ENCODE data around the gene AKAP14. TPM values are rescaled to one million over a fixed set of nuclear protein-coding genes. Genes with fewer than 3 reads are reported as not detected.
"Not testable (repeated sequence)": the region's sequence is repeated elsewhere in the genome, so short reads cannot be mapped to it uniquely, and the experiment has no call there.

Gene AKAP14
- total RNA-seq, 1 donor from 2014 or later = 0.41 TPM

DNA sequence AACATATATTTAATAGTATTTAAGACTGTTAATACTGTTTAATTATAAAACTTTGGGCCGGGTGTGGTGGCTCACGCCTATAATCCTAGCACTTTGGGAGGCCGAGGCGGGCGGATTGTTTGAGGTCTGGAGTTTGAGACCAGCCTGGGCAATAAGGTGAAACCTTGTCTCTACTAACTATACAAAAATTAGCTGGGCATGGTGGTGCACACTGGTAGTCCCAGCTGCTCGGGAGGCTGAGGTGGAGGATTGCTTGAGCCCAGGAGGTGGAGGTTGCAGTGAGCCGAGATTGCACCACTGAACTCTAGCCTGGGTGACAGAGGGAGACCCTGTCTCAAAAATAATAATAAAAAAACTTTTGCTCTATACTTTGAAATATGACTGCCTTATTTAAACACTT lies 26.7 kb downstream of the AKAP14 start:
- DNase-seq = not testable (repeated sequence)

DNA sequence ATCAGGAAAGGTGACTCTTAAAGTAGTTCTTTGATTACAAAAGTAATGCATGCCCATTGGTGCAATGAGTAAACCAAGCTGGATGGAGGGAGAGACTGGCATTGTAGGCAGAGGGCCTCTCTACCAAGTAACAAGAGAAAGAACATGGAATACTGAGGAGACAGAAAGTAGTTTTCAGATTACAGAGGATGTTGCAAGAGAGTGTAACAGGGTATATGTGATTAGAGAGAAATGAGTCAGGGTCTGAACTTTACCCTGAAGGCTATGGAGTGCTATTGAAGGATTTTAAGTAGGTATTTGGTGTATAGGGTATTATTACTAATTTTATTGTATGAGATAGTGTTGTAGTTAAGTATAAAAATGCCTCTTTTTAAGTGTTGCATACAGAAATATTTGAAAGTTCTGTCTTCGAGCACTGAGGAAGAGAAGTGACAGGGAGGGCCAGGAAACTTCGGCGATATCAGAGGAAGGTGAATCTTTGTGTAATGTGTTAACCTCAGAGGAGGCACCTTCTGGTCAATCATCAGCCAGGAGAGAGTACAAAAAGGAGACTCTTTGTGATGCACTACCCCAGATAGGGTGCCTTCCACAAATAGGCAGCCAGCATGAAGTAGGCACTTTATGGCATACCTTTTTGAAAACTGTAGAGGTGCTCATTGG lies 39.7 kb downstream of the AKAP14 start:
- DNase-seq = no peak

DNA sequence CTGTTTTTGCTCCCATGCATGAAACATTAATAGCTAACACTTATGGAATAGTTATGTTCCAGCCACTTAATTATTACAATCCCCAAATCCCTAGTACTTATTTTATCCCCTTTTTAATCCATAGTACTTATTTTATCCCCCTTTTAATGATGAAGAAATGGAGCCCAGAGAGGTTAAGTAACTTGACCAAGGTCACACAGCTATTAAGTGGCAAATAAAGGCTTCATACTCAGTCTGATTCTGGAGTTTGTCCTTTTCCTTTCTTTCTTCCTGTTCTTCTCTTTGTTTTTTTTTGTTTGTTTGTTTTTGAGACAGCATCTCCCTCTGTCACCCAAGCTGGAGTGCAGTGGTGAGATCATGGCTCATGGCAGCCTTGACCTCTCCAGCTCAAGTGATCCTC lies 45.6 kb downstream of the AKAP14 start:
- DNase-seq = no peak

DNA sequence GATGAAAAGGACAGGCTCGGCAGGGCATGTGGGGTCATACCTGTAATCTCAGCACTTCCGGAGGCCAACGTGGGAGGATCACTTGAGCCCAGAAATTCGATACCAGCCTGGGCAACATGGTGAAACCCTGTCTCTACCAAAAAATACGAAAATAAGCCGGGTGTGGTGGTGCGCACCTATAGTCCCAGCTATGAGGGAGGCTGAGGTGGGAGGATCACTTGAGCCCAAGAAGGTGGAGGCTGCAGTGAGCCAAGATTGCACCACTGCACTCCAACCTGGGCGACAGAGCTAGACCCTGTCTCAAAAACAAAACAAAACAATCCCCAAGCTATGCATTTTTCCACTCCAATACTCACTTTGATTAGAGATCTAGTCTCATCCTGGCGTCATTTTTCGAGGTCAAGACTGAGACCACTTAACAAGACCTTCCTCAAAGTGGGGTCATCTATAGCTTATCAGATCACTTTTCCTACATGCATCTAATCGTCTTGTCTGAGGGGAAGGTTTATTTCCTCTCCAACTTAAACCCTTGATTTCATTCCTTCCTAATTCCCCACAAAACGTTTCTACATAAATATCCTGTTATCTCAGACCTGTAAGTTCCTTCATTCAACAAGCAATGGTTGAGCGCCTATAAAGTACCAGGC lies 46.6 kb downstream of the AKAP14 start:
- no peak for DNase-seq

DNA sequence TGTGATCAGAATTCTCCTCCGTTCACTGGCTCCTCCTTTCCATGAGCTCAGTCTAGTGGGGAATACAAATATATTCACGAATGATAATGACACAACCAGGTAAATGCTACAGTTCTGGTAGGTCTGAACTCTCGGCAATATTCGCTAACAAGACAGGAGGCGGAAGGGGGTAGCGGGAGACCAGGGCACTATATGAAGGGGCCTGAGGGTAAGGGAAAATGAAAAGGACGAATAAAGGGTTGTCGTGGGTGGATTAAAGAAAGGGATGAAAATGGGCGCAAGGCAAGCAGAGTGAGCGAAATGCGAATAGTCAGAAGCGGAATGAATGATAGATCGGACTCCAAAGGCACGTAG lies 47.1 kb downstream of the AKAP14 start:
- DNase-seq = peak; percentile 13

DNA sequence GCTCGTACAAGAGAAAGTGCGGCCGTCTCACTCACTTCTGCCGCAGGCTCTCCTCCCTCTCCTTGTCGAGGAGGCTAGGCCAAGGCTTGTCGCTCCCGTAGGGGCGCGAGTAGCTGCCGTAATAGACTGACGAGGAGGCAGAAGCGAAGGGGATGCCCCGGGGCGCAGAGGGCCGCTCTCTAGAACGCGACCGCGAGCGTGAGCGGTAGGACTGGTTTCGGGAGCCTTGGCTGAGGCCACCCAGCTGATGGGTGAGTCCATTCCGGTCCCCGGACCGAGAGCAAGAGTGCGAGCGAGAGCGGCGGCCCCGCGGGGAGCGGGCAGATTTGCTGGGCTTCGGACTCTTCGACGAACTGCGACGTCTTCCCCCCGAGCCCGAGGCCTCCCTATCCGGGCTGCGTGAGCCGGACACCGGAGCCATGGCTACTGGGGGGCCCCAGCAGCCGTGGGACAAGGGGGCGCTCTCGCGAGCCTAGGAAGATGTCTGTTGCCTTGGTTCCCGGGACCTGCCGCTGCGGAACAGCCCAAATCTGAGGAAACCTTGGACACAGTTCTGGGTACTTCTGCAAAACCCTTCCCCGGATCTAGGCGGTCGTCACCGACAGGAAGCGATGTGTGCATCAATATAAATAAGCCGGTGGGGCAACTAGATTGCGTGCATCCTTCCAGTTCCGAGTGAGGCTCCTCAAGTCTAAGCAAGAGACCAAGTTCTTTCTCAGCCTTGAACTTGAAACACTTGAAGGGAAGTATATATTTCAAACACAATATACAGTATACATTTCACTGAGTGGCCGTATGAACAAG lies 47.7 kb downstream of the AKAP14 start, which contains the start of gene NKAP:
Gene NKAP, minus strand, starts transcription at position 567 of the 804 bp plus-strand sequence. Its CDS starts 146 bp downstream, at position 421.
- DNase-seq = peak; percentile 94

DNA sequence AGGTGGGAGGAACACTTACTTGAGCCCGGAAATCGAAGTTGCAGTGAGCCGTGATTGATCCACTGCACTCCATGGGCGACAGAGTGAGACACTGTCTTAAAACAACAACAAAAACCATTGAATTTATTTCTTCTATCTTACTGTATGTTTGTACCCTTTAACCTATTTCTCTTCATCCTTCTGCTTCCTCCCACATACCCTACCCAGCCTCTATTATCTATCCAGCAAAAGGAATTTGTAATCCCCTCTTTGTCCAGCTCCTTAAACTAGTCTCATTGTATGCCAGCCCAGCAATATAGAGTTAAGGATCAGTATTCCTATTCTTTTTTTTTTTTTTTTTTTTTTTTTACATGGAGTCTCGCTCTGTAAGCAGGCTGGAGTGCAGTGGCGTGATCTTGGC lies 49.8 kb downstream of the AKAP14 start:
- DNase-seq = no peak

DNA sequence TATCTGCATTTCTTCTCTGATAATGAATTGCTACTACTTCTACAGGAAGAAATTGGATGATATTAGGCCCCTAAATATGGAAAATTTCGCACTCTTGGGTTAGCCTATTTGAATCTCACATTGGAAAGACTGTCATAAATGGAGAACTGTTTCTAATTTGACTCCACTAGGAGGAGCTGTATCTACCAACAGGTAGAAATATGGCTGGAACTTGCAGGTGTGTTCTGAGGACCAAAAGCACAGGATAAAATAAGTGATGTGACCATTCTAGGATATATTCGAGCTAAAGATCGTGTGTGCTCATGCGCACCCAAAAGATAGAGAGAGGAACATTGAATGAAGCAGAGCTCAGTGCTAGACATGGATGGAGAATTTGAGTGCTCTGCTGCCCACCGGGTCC lies 52.7 kb downstream of the AKAP14 start:
- DNase-seq = no peak

DNA sequence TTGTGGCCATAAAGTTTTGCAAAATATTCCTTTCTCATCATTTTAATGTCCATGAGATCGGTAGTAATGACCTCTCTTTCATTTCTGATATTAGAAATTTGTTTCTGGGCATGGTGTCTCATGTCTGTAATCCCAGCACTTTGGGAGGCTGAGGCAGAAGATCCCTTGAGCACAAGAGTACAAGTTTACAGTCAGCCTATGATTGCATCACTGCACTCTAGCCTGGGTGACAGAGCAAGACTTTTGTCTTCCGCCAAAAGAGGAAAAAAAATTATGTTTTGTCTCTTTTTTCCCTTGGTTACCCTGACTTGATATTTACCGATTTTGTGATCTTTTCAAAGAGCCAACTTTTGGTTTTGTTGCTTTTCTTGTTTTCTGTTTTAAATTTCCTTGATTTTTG lies 58.7 kb downstream of the AKAP14 start:
- DNase-seq = no peak

DNA sequence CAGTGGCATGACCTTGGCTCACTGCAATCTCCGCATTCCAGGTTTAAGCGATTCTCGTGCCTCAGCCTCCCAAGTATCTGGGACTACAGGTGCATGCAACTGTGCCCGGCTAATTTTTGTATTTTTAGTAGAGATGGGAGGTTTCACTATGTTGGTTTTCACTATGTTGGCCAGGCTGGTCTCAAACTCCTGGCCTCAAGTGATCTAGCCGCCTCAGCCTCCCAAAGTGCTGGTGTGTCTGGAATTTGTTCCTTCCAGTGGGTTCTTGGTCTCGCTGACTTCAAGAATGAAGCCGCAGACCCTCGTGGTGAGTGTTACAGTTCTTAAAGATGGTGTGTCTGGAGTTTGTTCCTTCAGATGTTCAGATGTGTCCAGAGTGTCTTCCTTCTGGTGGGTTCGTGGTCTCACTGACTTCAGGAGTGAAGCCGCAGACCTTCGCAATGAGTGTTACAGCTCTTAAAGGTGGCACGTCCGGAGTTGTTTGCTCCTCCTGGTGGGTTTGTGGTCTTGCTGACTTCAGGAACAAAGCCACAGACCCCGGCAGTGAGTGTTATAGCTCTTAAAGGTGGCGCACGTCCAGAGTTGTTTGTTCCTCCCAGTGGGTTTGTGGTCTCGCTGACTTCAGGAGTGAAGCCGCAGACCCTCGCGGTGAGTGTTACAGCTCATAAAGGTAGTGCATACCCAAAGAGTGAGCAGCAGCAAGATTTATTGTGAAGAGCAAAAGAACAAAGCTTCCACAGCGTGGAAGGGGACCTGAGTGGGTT lies 60.3 kb downstream of the AKAP14 start:
- not testable (repeated sequence) for DNase-seq

DNA sequence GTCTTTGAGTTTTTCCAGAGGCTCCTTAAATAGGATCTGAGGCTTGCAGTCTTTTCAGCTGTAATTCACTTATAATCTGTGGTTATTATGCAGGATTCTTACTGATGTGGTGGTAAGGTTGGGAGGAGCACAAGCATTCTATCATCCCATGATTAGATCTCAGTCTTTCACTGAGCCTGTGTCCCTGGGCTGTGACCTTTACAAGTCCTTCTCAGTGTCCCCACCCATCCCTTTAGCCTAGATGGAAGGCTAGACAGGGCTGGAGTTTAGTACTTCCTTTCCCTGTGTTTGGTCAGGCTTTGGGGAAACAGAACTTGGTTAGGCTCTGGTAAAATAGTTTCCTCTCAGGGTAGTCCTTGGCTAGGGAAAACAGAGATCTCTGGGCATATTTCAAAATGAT lies 64.9 kb downstream of the AKAP14 start:
- DNase-seq = no peak

DNA sequence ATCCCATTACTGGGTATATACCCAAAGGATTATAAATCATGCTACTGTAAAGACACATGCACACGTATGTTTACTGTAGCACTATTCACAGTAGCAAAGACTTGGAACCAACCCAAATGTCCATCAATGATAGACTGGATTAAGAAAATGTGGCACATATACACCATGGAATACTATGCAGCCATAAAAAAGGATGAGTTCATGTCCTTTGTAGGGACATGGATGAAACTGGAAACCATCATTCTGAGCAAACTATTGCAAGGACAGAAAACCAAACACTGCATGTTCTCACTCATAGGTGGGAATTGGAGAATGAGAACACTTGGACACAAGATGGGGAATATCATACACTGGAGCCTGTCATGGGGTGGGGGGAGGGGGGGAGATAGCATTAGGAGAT lies 71.1 kb downstream of the AKAP14 start:
- not testable (repeated sequence) for DNase-seq

Other genes starting within 250 kb of the AKAP14 start
- gene SEPTIN6, start 202.7 kb upstream of the AKAP14 start, total RNA-seq = 17.8 TPM
- gene SOWAHD, start 137.3 kb upstream of the AKAP14 start, total RNA-seq = 0.31 TPM
- 4,418 TPM for gene RPL39, start 104.3 kb upstream of the AKAP14 start, total RNA-seq
- gene UPF3B, start 42.9 kb upstream of the AKAP14 start, total RNA-seq = 1.8 TPM
- gene RNF113A, start 24.2 kb upstream of the AKAP14 start, total RNA-seq = 13.2 TPM
- gene NDUFA1, start 24.1 kb upstream of the AKAP14 start, total RNA-seq = 47.7 TPM
- gene NKAP, start 47.9 kb downstream of the AKAP14 start, total RNA-seq = 5.9 TPM
- not detected for gene RHOXF2B, start 181.8 kb downstream of the AKAP14 start, total RNA-seq
- not detected for gene RHOXF1, start 220.0 kb downstream of the AKAP14 start, total RNA-seq